SU-DHL-6 (cell line): Measurements from ENCODE around the gene BCL2L14.
"Not testable (repeated sequence)": the region's sequence is repeated elsewhere in the genome, so short reads cannot be mapped to it uniquely, and the experiment has no call there.

Experiments used
- EZH2phosphoT487 ChIP-seq: fragments of 200-600 bp; sonication (generic), shearing (Covaris generic); conservative IDR thresholded peaks from 2 replicates; pipeline ENCODE4 v1.6.1; 2018; ENCODE audit warnings: mild to moderate bottlenecking, antibody characterized with exemption, low read length, moderate library complexity, mixed read lengths
- TF ChIP-seq, protein P1 (sequence below): fragments of 200-600 bp; sonication (generic); IDR thresholded peaks from one replicate; pipeline ENCODE4 v1.5.1; 2017; ENCODE audit warnings: antibody characterized with exemption, mild to moderate bottlenecking, low read length, moderate library complexity; ENCODE audit not compliant: insufficient read depth, poor library complexity, severe bottlenecking

DNA sequence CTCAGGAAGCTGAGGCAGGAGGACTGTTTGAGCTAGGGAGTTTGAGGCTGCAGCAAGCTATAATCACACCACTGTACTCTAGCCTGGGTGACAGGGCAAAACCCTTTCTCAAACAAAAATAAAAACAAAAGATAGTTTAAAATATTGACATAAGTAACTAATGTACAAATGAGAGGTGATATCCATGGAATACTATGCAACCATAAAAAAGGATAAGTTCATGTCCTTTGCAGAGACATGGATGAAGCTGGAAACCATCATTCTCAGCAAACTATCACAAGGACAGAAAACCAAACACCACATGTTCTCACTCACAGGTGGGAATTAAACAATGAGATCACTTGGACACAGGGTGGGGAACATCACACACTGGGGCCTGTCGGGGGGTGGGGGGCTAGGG, 73.8 kb downstream of the BCL2L14 start:
- TF ChIP-seq, protein P1, sequence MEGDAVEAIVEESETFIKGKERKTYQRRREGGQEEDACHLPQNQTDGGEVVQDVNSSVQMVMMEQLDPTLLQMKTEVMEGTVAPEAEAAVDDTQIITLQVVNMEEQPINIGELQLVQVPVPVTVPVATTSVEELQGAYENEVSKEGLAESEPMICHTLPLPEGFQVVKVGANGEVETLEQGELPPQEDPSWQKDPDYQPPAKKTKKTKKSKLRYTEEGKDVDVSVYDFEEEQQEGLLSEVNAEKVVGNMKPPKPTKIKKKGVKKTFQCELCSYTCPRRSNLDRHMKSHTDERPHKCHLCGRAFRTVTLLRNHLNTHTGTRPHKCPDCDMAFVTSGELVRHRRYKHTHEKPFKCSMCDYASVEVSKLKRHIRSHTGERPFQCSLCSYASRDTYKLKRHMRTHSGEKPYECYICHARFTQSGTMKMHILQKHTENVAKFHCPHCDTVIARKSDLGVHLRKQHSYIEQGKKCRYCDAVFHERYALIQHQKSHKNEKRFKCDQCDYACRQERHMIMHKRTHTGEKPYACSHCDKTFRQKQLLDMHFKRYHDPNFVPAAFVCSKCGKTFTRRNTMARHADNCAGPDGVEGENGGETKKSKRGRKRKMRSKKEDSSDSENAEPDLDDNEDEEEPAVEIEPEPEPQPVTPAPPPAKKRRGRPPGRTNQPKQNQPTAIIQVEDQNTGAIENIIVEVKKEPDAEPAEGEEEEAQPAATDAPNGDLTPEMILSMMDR: not testable (repeated sequence)
- not testable (repeated sequence) for TF ChIP-seq EZH2phosphoT487
